ENCODE results near the gene MEGF11.

MEGF11 gene

DNA sequence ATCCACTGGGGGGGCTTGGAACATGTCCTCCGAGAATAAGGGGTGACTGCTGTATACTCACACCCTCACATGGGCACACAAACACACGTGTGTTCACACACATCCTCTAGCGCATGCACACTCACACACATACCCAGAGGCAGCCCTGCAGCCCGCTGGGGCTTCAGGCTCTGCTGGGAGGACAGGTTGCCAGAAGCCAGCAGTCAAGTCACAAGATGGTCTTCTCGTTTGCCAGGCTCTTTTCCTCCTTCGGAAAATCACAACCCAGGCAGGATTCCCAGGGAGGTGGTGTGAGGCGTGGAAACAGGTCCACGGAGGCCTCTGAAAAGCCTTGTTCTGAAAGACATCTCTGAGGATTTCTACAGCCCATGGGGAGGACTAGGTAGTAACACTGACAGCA is 26.8 kb downstream of the MEGF11 start:
- H3K4me3 ChIP-seq (ENCODE audit: control insufficient read depth, low read depth, low read length), result no peak overlapping the region
- no peak for DNase-seq (ENCODE audit: low read depth)
- TF ChIP-seq, protein P1, sequence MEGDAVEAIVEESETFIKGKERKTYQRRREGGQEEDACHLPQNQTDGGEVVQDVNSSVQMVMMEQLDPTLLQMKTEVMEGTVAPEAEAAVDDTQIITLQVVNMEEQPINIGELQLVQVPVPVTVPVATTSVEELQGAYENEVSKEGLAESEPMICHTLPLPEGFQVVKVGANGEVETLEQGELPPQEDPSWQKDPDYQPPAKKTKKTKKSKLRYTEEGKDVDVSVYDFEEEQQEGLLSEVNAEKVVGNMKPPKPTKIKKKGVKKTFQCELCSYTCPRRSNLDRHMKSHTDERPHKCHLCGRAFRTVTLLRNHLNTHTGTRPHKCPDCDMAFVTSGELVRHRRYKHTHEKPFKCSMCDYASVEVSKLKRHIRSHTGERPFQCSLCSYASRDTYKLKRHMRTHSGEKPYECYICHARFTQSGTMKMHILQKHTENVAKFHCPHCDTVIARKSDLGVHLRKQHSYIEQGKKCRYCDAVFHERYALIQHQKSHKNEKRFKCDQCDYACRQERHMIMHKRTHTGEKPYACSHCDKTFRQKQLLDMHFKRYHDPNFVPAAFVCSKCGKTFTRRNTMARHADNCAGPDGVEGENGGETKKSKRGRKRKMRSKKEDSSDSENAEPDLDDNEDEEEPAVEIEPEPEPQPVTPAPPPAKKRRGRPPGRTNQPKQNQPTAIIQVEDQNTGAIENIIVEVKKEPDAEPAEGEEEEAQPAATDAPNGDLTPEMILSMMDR (conservative IDR thresholded peaks at IDR 0.05; ENCODE audit: control insufficient read depth, insufficient read depth, low read depth, low read length), result no peak

GRCh38 chr15:66225656-66226274 is 27.8 kb downstream of the MEGF11 start:
- no peak for DNase-seq (ENCODE audit: low read depth)
- TF ChIP-seq, protein P1 (conservative IDR thresholded peaks at IDR 0.05; ENCODE audit: control insufficient read depth, insufficient read depth, low read depth, low read length), result no peak
- H3K4me3 ChIP-seq (ENCODE audit: control insufficient read depth, low read depth, low read length), result no peak overlapping the region

- no peak for DNase-seq (ENCODE audit: low read depth)
These were observed 28.6 kb downstream of the MEGF11 start for GRCh38 chr15:66224946-66225345.

GRCh38 chr15:66222273-66223198 is 31.0 kb downstream of the MEGF11 start:
- TF ChIP-seq, protein P1 (conservative IDR thresholded peaks at IDR 0.05; ENCODE audit: control insufficient read depth, insufficient read depth, low read depth, low read length), result no peak
- DNase-seq (ENCODE audit: low read depth), result no peak
- H3K4me3 ChIP-seq (ENCODE audit: control insufficient read depth, low read depth, low read length), result no peak overlapping the region

More at GRCh38 chr15:66224946-66225345, 28.6 kb downstream of the MEGF11 start:
- TF ChIP-seq, protein P1 (conservative IDR thresholded peaks at IDR 0.05; ENCODE audit: control insufficient read depth, insufficient read depth, low read depth, low read length), result no peak
- H3K4me3 ChIP-seq (ENCODE audit: control insufficient read depth, low read depth, low read length), result no peak overlapping the region

GRCh38 chr15:66221126-66221525 is 32.4 kb downstream of the MEGF11 start:
- no peak for DNase-seq (ENCODE audit: low read depth)
- no peak overlapping the region for H3K4me3 ChIP-seq (ENCODE audit: control insufficient read depth, low read depth, low read length)
- TF ChIP-seq, protein P1 (conservative IDR thresholded peaks at IDR 0.05; ENCODE audit: control insufficient read depth, insufficient read depth, low read depth, low read length), result no peak

GRCh38 chr15:66220601-66221000 is 32.9 kb downstream of the MEGF11 start:
- no peak overlapping the region for H3K4me3 ChIP-seq (ENCODE audit: control insufficient read depth, low read depth, low read length)
- DNase-seq (ENCODE audit: low read depth), result no peak
- TF ChIP-seq, protein P1 (conservative IDR thresholded peaks at IDR 0.05; ENCODE audit: control insufficient read depth, insufficient read depth, low read depth, low read length), result no peak

Measured in fibroblast of mammary gland (primary cell).